Spleen (tissue), 7 donors: ENCODE measurements around the gene CAND2.

Experiments used
- CTCF ChIP-seq, 11 experiments: fragments of 200-600 bp in 7 of 11; fragments of 450-650 bp in 4 of 11; sonication (generic) in 4 of 11; IDR thresholded peaks in 8 of 11; conservative IDR thresholded peaks in 3 of 11; 1 replicate in 7 of 11; 2 replicates in 4 of 11; pipeline versions ENCODE4 v1.4.0 to v1.8.0; 2016 to 2021; ENCODE audit warnings: antibody characterized with exemption in 11 of 11, inconsistent platforms in 4 of 11, mild to moderate bottlenecking in 1 of 11
- POLR2A ChIP-seq, 3 donors: fragments of 450-650 bp; IDR thresholded peaks; one replicate each; pipeline ENCODE4 v1.5.1; 2017; ENCODE audit warnings: antibody characterized with exemption in 3 of 3, mild to moderate bottlenecking in 1 of 3
- POLR2AphosphoS5 ChIP-seq, 3 donors: sonication (generic); formaldehyde crosslinking; IDR thresholded peaks; one replicate each; pipeline ENCODE4 v1.5.1; 2017; ENCODE audit warnings: antibody characterized with exemption in 3 of 3
- donor health status: DM: no; HTN: no; CAD: no; lungs with moderate emphysema.
- donor health status: DM: no; HTN: no; CAD: no.
- donor health status: DM: no; HTN: no; CAD: no.

GRCh38 chr3:12845811-12846210 is 49.3 kb downstream of the CAND2 start:
- TF ChIP-seq CTCF (IDR thresholded peaks at IDR 0.05 in 8 of 11, conservative IDR thresholded peaks at IDR 0.05 in 3 of 11) (no peak), POLR2AphosphoS5 (IDR thresholded peaks at IDR 0.05) (no peak), POLR2A (IDR thresholded peaks at IDR 0.05) (no peak)
